Thyroid gland (tissue), 4 donors: ENCODE results near the gene CDK3. TPM values are rescaled to one million over a fixed set of nuclear protein-coding genes. Genes with fewer than 3 reads are reported as not detected.

ENCODE experiments used
- DNase-seq, 2 donors: peaks; one replicate each; pipeline ENCODE4 v3.0.0-alpha.2; 2019
- H3K27ac ChIP-seq, 3 donors: fragments of 200-600 bp; sonication (generic); 1 replicate in 2 of 3; 2 replicates in 1 of 3; pipeline ENCODE4 v1.5.1; 2016 to 2019; ENCODE audit warnings: mild to moderate bottlenecking in 1 of 3, moderate library complexity in 1 of 3
- H3K27me3 ChIP-seq: fragments of 200-600 bp; sonication (generic); one replicate; pipeline ENCODE4 v1.5.1; 2019
- H3K36me3 ChIP-seq, 2 donors: fragments of 200-600 bp; sonication (generic); one replicate each; pipeline ENCODE4 v1.5.1; 2016 to 2019
- H3K4me1 ChIP-seq, 2 donors: fragments of 200-600 bp; sonication (generic); one replicate each; pipeline ENCODE4 v1.5.1; 2017 to 2019
- H3K4me3 ChIP-seq, 3 donors: fragments of 200-600 bp; sonication (generic); replicated peaks in 1 of 3; 1 replicate in 2 of 3; 2 replicates in 1 of 3; pipeline ENCODE4 v1.5.1; 2016; ENCODE audit warnings: mild to moderate bottlenecking in 1 of 3
- H3K9me3 ChIP-seq: fragments of 200-600 bp; sonication (generic); one replicate; pipeline ENCODE4 v1.5.1; 2017
- CTCF ChIP-seq, 6 experiments: fragments of 200-600 bp in 3 of 6; fragments of 450-650 bp in 3 of 6; sonication (generic) in 3 of 6; IDR thresholded peaks; one replicate each; pipeline ENCODE4 v1.5.1; 2016 to 2019; ENCODE audit warnings: antibody characterized with exemption in 6 of 6, mild to moderate bottlenecking in 2 of 6, inconsistent platforms in 1 of 6, moderate library complexity in 1 of 6
- POLR2A ChIP-seq, 2 donors: fragments of 450-650 bp; IDR thresholded peaks; one replicate each; pipeline ENCODE4 v1.6.1; 2017; ENCODE audit warnings: antibody characterized with exemption in 2 of 2, mild to moderate bottlenecking in 2 of 2, moderate library complexity in 1 of 2
- WGBS, 2 donors: methylation state at CpG; one replicate each; pipeline ENCODE4 v1.1.5; 2017; 5-methylcytosine and 5-hydroxymethylcytosine counted together
- intact Hi-C: fragments of 100-400 bp; cut with DNase I; formaldehyde crosslinking; loops from one replicate; pipeline ENCODE4 v1.15.1; 2023
- total RNA-seq, 4 donors: library from RNA; depleted of rRNA; stranded (reverse); fragments of >200 nt; gene quantifications; one replicate each; pipeline ENCODE4 v1.2.3, GENCODE V29; 2016

CDK3 gene
- total RNA-seq, 4 donors from 2014 or later, result 3.1 to 9.7 (median 9.3) TPM

GRCh38 chr17:76051561-76051960 lies 50.9 kb downstream of the CDK3 start:
- Histone ChIP-seq H3K4me1 (peaks cover 44 to 49% of the 10 kb centered on the region in 2 donors), H3K4me3 (no peak overlapping the region), H3K36me3 (peaks cover 41 to 54% of the 10 kb centered on the region in 2 donors), H3K27me3 (no peaks in the 10 kb centered on the region), H3K9me3 (no peaks in the 10 kb centered on the region), H3K27ac (peak overlapping the region; percentile 92 to 96 (median 93))
- WGBS, 2 donors, result 36 to 49% methylated on average over 6 of the region's 6 CpGs
- intact Hi-C loops, result no loop called here
- no peak for TF ChIP-seq CTCF (IDR thresholded peaks at IDR 0.05)
- DNase-seq, result peak; percentile 52 to 62

GRCh38 chr17:76053246-76054111 lies 52.8 kb downstream of the CDK3 start:
- Histone ChIP-seq H3K4me3 (peak overlapping the region in 1 of 3 donors; percentile 10), H3K36me3 (peaks cover 42 to 54% of the 10 kb centered on the region in 2 donors), H3K4me1 (peaks cover 44 to 49% of the 10 kb centered on the region in 2 donors), H3K27me3 (no peaks in the 10 kb centered on the region), H3K27ac (peak overlapping the region; percentile 78 to 96 (median 92)), H3K9me3 (no peaks in the 10 kb centered on the region)
- 34 to 45% methylated on average over 17 of the region's 17 CpGs for WGBS, 2 donors
- no peak for TF ChIP-seq CTCF (IDR thresholded peaks at IDR 0.05)
- TF ChIP-seq POLR2A (IDR thresholded peaks at IDR 0.05), result no peak
- intact Hi-C loops, result no loop called here
- DNase-seq, result peak; percentile 68 to 77

GRCh38 chr17:76054112-76054476 lies 53.4 kb downstream of the CDK3 start:
- no peaks in the 10 kb centered on the region for H3K27me3 ChIP-seq
- intact Hi-C loops, result no loop called here
- peak in 1 of 2 donors; percentile 60 for TF ChIP-seq POLR2A (IDR thresholded peaks at IDR 0.05)
- TF ChIP-seq CTCF (IDR thresholded peaks at IDR 0.05), result no peak
- no peaks in the 10 kb centered on the region for H3K9me3 ChIP-seq
- DNase-seq, result peak; percentile 62 to 66
- no peak overlapping the region for H3K4me3 ChIP-seq
- peaks cover 44 to 54% of the 10 kb centered on the region in 2 donors for H3K36me3 ChIP-seq
- H3K4me1 ChIP-seq, result peaks cover 44 to 49% of the 10 kb centered on the region in 2 donors
- H3K27ac ChIP-seq, result peak overlapping the region; percentile 78 to 96 (median 92)
- WGBS, 2 donors, result 51 to 66% methylated on average over 4 of the region's 4 CpGs

Other genes with a start within 250 kb of the CDK3 start
- gene GALK1, start 235.7 kb upstream of the CDK3 start, total RNA-seq, result 10 to 100 TPM; 15.4 to 28.5 (median 24.9) TPM
- gene UNK, start 216.0 kb upstream of the CDK3 start, total RNA-seq, result 10 to 100 TPM; 32.5 to 61.4 (median 47.9) TPM
- gene UNC13D, start 156.5 kb upstream of the CDK3 start, total RNA-seq, result 1 to 10 TPM; 4.0 to 8.1 (median 5.2) TPM
- gene WBP2, start 145.5 kb upstream of the CDK3 start, total RNA-seq, result 10 to 100 TPM; 41.8 to 64.5 (median 53.5) TPM
- 10 to 100 TPM; 14.7 to 27.8 (median 19.7) TPM for gene TRIM47, start 122.3 kb upstream of the CDK3 start, total RNA-seq
- gene TRIM65, start 103.9 kb upstream of the CDK3 start, total RNA-seq, result 10 to 100 TPM; 23.0 to 39.4 (median 31.8) TPM
- 10 to 100 TPM; 34.8 to 60.6 (median 50.3) TPM for gene MRPL38, start 96.0 kb upstream of the CDK3 start, total RNA-seq
- 10 to 100 TPM; 41.7 to 49.7 (median 43.4) TPM for gene FBF1, start 59.8 kb upstream of the CDK3 start, total RNA-seq
- 100 to 1,000 TPM in 1 of 4 donors, 10 to 100 TPM in 3; 59.6 to 102 (median 75.5) TPM for gene ACOX1, start 21.7 kb upstream of the CDK3 start, total RNA-seq
- gene TEN1, start 21.6 kb upstream of the CDK3 start, total RNA-seq, result 10 to 100 TPM in 3 of 4 donors, 1 to 10 TPM in 1; 9.5 to 24.2 (median 15.3) TPM
- gene EVPL, start 26.5 kb downstream of the CDK3 start, total RNA-seq, result 10 to 100 TPM; 14.8 to 33.4 (median 23.3) TPM
- gene SRP68, start 71.7 kb downstream of the CDK3 start, total RNA-seq, result 10 to 100 TPM; 48.2 to 67.0 (median 54.5) TPM
- gene GALR2, start 73.9 kb downstream of the CDK3 start, total RNA-seq, result not detected
- 1 to 10 TPM in 1 of 4 donors, not detected in 3; 2.2 TPM for gene ZACN, start 78.3 kb downstream of the CDK3 start, total RNA-seq
- 100 to 1,000 TPM in 3 of 4 donors, 10 to 100 TPM in 1; 97.8 to 131 (median 115) TPM for gene EXOC7, start 102.9 kb downstream of the CDK3 start, total RNA-seq
- gene FOXJ1, start 140.4 kb downstream of the CDK3 start, total RNA-seq, result 1 to 10 TPM; 1.1 to 6.5 (median 5.7) TPM
- 1 to 10 TPM; 1.7 to 6.6 (median 4.7) TPM for gene RNF157, start 239.6 kb downstream of the CDK3 start, total RNA-seq